Neutrophil (primary cell): ENCODE results near the gene MTRR.

Experiments used
- H3K27ac ChIP-seq: fragments of 200-600 bp; sonication (generic); 2 replicates; pipeline ENCODE4 v1.5.1; 2016; ENCODE audit warnings: mild to moderate bottlenecking, moderate library complexity
- H3K27me3 ChIP-seq: fragments of 200-600 bp; sonication (generic); 2 replicates; pipeline ENCODE4 v1.6.0; 2016; ENCODE audit warnings: mild to moderate bottlenecking
- H3K36me3 ChIP-seq: fragments of 200-600 bp; sonication (generic); 2 replicates; pipeline ENCODE4 v1.5.1; 2017
- H3K4me1 ChIP-seq, 2 experiments: fragments of 200-600 bp in 1 of 2; sonication (generic) in 1 of 2; 1 replicate in 1 of 2; 2 replicates in 1 of 2; pipeline versions ENCODE4 v1.5.1 to v1.6.1; 2013 to 2016; ENCODE audit warnings: low read depth in 1 of 2, low read length in 1 of 2, mild to moderate bottlenecking in 1 of 2, moderate library complexity in 1 of 2; ENCODE audit not compliant: control insufficient read depth in 1 of 2, insufficient read depth in 1 of 2
- H3K4me3 ChIP-seq, 2 experiments: fragments of 200-600 bp in 1 of 2; sonication (generic) in 1 of 2; 1 replicate in 1 of 2; 2 replicates in 1 of 2; pipeline ENCODE4 v1.5.1; 2013 to 2016; ENCODE audit warnings: low read depth in 1 of 2, low read length in 1 of 2, mild to moderate bottlenecking in 1 of 2, moderate library complexity in 1 of 2
- H3K9me3 ChIP-seq: fragments of 200-600 bp; sonication (generic); 2 replicates; pipeline ENCODE4 v1.5.1; 2016
- TF ChIP-seq, protein P1 (sequence below): fragments of 200-600 bp; sonication (generic); IDR thresholded peaks from 2 replicates; pipeline ENCODE4 v1.5.1; 2016; ENCODE audit warnings: antibody characterized with exemption

The MTRR gene

GRCh38 chr5:7917130-7918123 lies 48.5 kb downstream of the MTRR start:
- Histone ChIP-seq H3K36me3 (no peaks in the 10 kb centered on the region), H3K9me3 (no peaks in the 10 kb centered on the region), H3K4me3 (no peak overlapping the region), H3K4me1 (no peaks in the 10 kb centered on the region), H3K27ac (no peak overlapping the region), H3K27me3 (peaks cover 3% of the 10 kb centered on the region)
- TF ChIP-seq, protein P1, sequence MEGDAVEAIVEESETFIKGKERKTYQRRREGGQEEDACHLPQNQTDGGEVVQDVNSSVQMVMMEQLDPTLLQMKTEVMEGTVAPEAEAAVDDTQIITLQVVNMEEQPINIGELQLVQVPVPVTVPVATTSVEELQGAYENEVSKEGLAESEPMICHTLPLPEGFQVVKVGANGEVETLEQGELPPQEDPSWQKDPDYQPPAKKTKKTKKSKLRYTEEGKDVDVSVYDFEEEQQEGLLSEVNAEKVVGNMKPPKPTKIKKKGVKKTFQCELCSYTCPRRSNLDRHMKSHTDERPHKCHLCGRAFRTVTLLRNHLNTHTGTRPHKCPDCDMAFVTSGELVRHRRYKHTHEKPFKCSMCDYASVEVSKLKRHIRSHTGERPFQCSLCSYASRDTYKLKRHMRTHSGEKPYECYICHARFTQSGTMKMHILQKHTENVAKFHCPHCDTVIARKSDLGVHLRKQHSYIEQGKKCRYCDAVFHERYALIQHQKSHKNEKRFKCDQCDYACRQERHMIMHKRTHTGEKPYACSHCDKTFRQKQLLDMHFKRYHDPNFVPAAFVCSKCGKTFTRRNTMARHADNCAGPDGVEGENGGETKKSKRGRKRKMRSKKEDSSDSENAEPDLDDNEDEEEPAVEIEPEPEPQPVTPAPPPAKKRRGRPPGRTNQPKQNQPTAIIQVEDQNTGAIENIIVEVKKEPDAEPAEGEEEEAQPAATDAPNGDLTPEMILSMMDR = no peak

- Histone ChIP-seq H3K9me3 (no peaks in the 10 kb centered on the region), H3K36me3 (no peaks in the 10 kb centered on the region), H3K27me3 (peaks cover 16% of the 10 kb centered on the region), H3K27ac (no peak overlapping the region), H3K4me1 (no peaks in the 10 kb centered on the region), H3K4me3 (no peak overlapping the region)
- TF ChIP-seq, protein P1 = no peak
Measured at GRCh38 chr5:7925961-7926695, 57.2 kb downstream of the MTRR start.

DNA sequence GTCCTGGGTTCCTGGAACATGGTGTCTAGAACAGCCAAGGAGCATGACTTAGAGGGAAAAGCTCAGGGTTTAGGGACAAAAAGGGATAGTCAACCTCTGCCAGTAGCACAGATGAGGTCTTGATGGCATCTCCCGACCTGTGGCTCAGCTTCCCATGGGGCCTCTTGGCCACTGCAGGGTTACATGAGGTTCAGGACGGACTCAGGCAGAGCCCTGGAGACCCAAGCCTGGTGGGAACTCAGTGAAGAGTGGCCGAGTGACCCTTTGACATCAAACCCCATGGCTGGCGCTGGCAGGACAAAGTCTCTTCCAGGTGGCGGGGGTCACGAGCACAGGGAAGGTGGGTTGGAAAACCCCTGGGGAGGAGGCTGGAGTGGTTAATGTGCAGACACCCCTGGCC lies 57.8 kb downstream of the MTRR start:
- Histone ChIP-seq H3K4me1 (no peaks in the 10 kb centered on the region), H3K36me3 (no peaks in the 10 kb centered on the region), H3K9me3 (no peaks in the 10 kb centered on the region), H3K4me3 (no peak overlapping the region), H3K27ac (no peak overlapping the region), H3K27me3 (peaks cover 16% of the 10 kb centered on the region)
- TF ChIP-seq, protein P1 = no peak

GRCh38 chr5:7927466-7928375 lies 58.8 kb downstream of the MTRR start:
- Histone ChIP-seq H3K4me3 (no peak overlapping the region), H3K9me3 (no peaks in the 10 kb centered on the region), H3K4me1 (no peaks in the 10 kb centered on the region), H3K36me3 (no peaks in the 10 kb centered on the region), H3K27ac (no peak overlapping the region), H3K27me3 (peaks cover 10% of the 10 kb centered on the region)
- TF ChIP-seq, protein P1 = no peak

- Histone ChIP-seq H3K4me3 (no peak overlapping the region), H3K27ac (no peak overlapping the region), H3K4me1 (no peaks in the 10 kb centered on the region), H3K36me3 (no peaks in the 10 kb centered on the region), H3K27me3 (no peaks in the 10 kb centered on the region), H3K9me3 (no peaks in the 10 kb centered on the region)
- TF ChIP-seq, protein P1 = no peak
Measured at GRCh38 chr5:7930011-7930410, 61.1 kb downstream of the MTRR start.
